T1000 (cell line): ENCODE data around the gene CD28.
"Not testable (repeated sequence)": the region's sequence is repeated elsewhere in the genome, so short reads cannot be mapped to it uniquely, and the experiment has no call there.

Source experiments
- DNase-seq: peaks from one replicate; lab custom pipeline; 2025; ENCODE audit warnings: mixed read lengths; lab: John Stamatoyannopoulos, UW

CD28 gene

DNA sequence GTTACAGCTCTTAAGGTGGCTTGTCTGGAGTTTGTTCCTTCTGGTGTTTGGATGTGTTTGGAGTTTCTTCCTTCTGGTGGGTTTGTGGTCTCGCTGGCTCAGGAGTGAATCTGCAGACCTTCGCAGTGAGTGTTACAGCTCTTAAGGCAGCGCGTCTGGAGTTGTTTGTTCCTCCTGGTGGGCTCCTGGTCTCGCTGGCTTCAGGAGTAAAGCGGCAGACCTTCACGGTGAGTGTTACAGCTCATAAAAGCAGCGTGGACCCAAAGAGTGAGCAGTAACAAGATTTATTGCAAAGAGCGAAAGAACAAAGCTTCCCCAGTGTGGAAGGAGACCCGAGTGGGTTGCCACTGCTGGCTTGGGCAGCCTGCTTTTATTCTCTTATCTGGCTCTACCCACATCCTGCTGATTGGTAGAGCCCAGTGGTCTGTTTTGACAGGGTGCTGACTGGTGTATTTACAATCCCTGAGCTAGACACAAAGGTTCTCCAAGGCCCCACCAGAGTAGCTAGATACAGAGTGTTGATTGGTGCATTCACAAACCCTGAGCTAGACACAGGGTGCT, 78.4 kb downstream of the CD28 start:
- DNase-seq: not testable (repeated sequence)

DNA sequence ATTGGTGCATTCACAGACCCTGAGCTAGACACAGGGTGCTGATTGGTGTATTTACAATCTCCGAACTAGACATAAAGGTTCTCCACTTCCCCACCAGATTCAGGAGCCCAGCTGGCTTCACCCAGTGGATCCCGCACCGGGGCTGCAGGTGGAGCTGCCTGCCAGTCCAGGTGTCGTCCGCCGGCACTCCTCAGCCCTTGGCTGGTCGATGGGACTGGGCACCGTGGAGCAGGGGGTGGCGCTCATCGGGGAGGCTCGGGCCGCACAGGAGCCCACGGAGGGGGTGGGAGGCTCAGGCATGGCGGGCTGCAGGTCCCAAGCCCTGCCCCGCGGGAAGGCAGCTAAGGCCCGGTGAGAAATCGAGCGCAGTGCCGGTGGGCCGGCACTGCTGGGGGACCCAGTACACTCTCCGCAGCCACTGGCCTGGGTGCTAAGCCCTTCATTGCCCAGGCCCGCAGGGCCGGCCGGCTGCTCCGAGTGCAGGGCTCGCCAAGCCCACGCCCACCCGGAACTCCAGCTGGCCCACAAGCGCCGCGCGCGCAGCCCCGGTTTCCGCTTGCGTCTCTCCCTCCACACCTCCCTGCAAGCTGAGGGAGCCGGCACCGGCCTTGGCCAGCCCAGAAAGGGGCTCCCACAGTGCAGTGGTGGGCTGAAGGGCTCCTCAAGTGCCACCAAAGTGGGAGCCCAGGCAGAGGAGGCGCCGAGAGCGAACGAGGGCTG, 79.1 kb downstream of the CD28 start:
- not testable (repeated sequence) for DNase-seq

DNA sequence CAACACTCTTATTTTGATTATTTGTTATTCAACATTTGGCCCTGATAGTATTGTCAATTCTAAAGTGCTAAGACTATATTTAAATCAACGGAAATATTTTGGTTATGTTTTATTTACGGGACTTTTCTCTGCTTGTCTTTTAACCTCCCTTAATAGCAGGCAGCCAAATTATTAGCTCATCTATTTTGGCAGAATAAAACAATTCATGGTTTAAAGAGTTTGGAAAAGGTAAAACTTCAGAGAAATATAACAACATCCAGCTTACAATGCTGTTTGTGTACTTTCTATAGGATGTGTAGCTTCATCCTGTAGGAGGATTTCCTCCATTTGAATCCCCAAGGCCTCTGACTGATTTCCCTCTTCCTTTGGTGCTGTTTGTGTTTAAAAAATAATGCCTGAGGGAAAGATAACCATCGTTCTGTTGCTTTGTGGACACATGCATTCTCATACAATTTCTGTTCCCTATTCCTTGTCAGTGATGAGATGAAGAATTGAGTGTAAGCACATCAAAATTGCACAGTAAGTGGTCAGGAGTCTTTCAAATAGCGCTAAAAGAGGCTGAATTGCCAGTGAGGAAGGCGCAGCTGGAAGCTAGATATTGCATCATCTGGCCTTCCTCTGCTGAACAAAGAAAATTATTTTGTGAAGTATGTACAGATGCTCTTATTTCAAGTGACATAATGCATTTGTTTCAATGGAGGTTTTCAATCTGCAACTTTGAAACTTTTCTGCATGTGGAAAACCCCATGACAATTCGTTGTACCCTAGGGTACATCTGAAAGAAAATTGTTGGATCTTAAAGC, 80.3 kb downstream of the CD28 start:
- no peak for DNase-seq

DNA sequence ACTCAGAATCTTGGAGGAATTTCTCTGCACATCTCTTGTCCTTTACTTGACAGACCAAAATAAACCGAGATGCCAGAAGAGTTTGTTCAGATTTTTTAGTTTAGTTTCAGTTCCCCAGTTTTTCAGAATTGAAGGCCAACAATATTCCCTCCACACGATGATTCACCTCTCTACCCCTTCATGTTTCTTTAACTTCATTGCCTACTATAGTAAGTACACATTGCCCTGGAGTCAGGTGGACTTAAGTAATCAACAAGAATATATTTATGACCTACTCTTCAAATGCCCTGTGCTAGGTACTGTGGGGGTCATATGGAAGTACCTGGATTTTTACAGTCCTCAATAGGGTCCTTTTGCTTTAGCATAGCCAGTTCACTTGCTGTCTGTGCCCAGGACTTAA, 81.5 kb downstream of the CD28 start:
- DNase-seq: no peak
